Common myeloid progenitor, CD34-positive (primary cell): ENCODE results near the gene FRMD3.
A peak's percentile ranks its signal among the peaks of the same experiment; 100 is the strongest.

ENCODE experiments used
- CTCF ChIA-PET: fragments of 350-600 bp; sonication (Branson Sonifier 250); formaldehyde crosslinking; loops from one replicate; lab custom pipeline; 2021; ENCODE audit warnings: antibody characterized with exemption; lab: Charles Lee
- POLR2A ChIA-PET: fragments of 350-600 bp; sonication (Branson Sonifier 250); formaldehyde crosslinking; loops from one replicate; lab custom pipeline; 2021; ENCODE audit warnings: antibody characterized with exemption; lab: Charles Lee
- DNase-seq, 3 donors: peaks; one replicate each; pipeline versions ENCODE4 v3.0.0 to v3.0.0-alpha.2; 2013
- H3K27ac ChIP-seq, 2 experiments: 1 replicate in 1 of 2; 2 replicates in 1 of 2; pipeline ENCODE4 v1.7.0; 2013; ENCODE audit warnings: inconsistent platforms in 2 of 2, low read length in 2 of 2, mild to moderate bottlenecking in 2 of 2, low read depth in 1 of 2, moderate library complexity in 1 of 2; ENCODE audit not compliant: severe bottlenecking in 2 of 2, insufficient read depth in 1 of 2, poor library complexity in 1 of 2
- H3K27me3 ChIP-seq, 5 experiments: replicated peaks in 2 of 5; 1 replicate in 3 of 5; 2 replicates in 2 of 5; pipeline versions ENCODE4 v1.6.1 to v1.7.0; 2013; ENCODE audit warnings: low read length in 4 of 5, mild to moderate bottlenecking in 2 of 5, moderate library complexity in 2 of 5, inconsistent platforms in 1 of 5; ENCODE audit not compliant: insufficient read depth in 5 of 5, control insufficient read depth in 4 of 5
- H3K36me3 ChIP-seq, 4 experiments: 1 replicate in 2 of 4; 2 replicates in 2 of 4; pipeline versions ENCODE4 v1.6.1 to v1.7.0; 2013; ENCODE audit warnings: low read length in 3 of 4, control low read depth in 1 of 4, mild to moderate bottlenecking in 1 of 4; ENCODE audit not compliant: control insufficient read depth in 4 of 4, insufficient read depth in 4 of 4
- H3K4me1 ChIP-seq, 4 experiments: 1 replicate in 3 of 4; 2 replicates in 1 of 4; pipeline versions ENCODE4 v1.6.1 to v1.7.1; 2013; ENCODE audit warnings: low read length in 3 of 4, mild to moderate bottlenecking in 3 of 4, control low read depth in 1 of 4, inconsistent platforms in 1 of 4, moderate library complexity in 1 of 4; ENCODE audit not compliant: control insufficient read depth in 4 of 4, insufficient read depth in 4 of 4; ENCODE audit errors: control extremely low read depth in 1 of 4
- H3K4me3 ChIP-seq, 7 experiments: 1 replicate in 4 of 7; 2 replicates in 3 of 7; pipeline versions ENCODE4 v1.5.1 to v1.7.0; 2013; ENCODE audit warnings: mild to moderate bottlenecking in 7 of 7, low read length in 6 of 7, moderate library complexity in 6 of 7, inconsistent platforms in 2 of 7, low read depth in 2 of 7, control low read depth in 1 of 7; ENCODE audit not compliant: insufficient read depth in 4 of 7, control insufficient read depth in 1 of 7; ENCODE audit errors: extremely low read depth in 1 of 7
- H3K9me3 ChIP-seq, 5 experiments: 1 replicate in 4 of 5; 2 replicates in 1 of 5; pipeline versions ENCODE4 v1.6.1 to v1.7.1; 2013; ENCODE audit warnings: low read length in 4 of 5, mild to moderate bottlenecking in 2 of 5, inconsistent platforms in 1 of 5, low read depth in 1 of 5, moderate library complexity in 1 of 5; ENCODE audit not compliant: control insufficient read depth in 4 of 5, insufficient read depth in 2 of 5; ENCODE audit errors: control extremely low read depth in 1 of 5
- WGBS: methylation state at CpG from one replicate; pipeline ENCODE4 v1.1.5; 2013; ENCODE audit not compliant: insufficient coverage; 5-methylcytosine and 5-hydroxymethylcytosine counted together

Gene FRMD3

DNA sequence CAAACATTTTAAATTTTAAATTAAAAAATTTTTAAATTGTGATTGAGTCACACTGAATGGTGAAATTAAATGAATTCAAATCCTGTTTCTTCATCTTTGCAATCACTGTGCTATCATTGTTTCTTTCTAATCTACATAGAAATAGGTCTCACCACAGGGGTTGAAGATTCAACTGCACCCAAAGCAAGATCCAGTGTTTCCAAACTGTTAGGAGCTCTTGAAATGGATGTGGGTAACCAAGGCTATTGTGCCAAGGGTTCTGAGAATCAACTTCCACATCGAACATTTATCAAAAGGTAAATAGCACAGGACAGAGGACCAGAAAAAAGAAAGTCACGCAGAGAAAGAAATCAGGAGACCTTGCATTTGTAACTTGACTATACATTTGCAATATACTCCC, 302.7 kb downstream of the FRMD3 start:
- no peak for DNase-seq
- ChIA-PET CTCF (no interaction called here), POLR2A (no interaction called here)
- Histone ChIP-seq H3K9me3 (peaks cover 0 to 4% (median 0%) of the 10 kb centered on the region in 5 experiments), H3K4me1 (peaks cover 0 to 9% (median 6%) of the 10 kb centered on the region in 4 experiments), H3K4me3 (no peak overlapping the region), H3K36me3 (no peaks in the 10 kb centered on the region), H3K27me3 (no peaks in the 10 kb centered on the region), H3K27ac (no peak overlapping the region)
- 90% methylated on average over 2 of the region's 2 CpGs for WGBS

GRCh38 chr9:83234541-83234940, 303.7 kb downstream of the FRMD3 start:
- POLR2A ChIA-PET, result no interaction called here

GRCh38 chr9:83233647-83234046, 304.6 kb downstream of the FRMD3 start:
- Histone ChIP-seq H3K9me3 (peaks cover 0 to 10% (median 0%) of the 10 kb centered on the region in 5 experiments), H3K4me3 (no peak overlapping the region), H3K27me3 (no peaks in the 10 kb centered on the region), H3K4me1 (no peaks in the 10 kb centered on the region), H3K36me3 (no peaks in the 10 kb centered on the region), H3K27ac (no peak overlapping the region)
- ChIA-PET POLR2A (no interaction called here), CTCF (interaction anchor here (0.9 kb wide), 1 partner anchor 13 kb away, joined by 3 read pairs; no protein-coding TSS in a partner anchor)
- 83% methylated on average over 2 of the region's 2 CpGs for WGBS
- DNase-seq, result no peak

More at GRCh38 chr9:83234541-83234940, 303.7 kb downstream of the FRMD3 start:
- Histone ChIP-seq H3K4me3 (no peak overlapping the region), H3K27ac (no peak overlapping the region), H3K27me3 (no peaks in the 10 kb centered on the region), H3K36me3 (no peaks in the 10 kb centered on the region), H3K9me3 (peaks cover 0 to 9% (median 0%) of the 10 kb centered on the region in 5 experiments), H3K4me1 (peaks cover 0 to 7% (median 5%) of the 10 kb centered on the region in 4 experiments)
- DNase-seq, result no peak
- CTCF ChIA-PET, result no interaction called here
- no CpG with 5 or more reads among the region's 3 CpGs for WGBS

GRCh38 chr9:83231039-83231438, 307.2 kb downstream of the FRMD3 start:
- Histone ChIP-seq H3K27me3 (no peaks in the 10 kb centered on the region), H3K9me3 (peaks cover 0 to 10% (median 0%) of the 10 kb centered on the region in 5 experiments), H3K4me1 (no peaks in the 10 kb centered on the region), H3K27ac (no peak overlapping the region), H3K36me3 (no peaks in the 10 kb centered on the region), H3K4me3 (no peak overlapping the region)
- WGBS, result no CpG with 5 or more reads among the region's 1 CpG
- ChIA-PET POLR2A (no interaction called here), CTCF (no interaction called here)
- peak in 1 of 3 donors; percentile 65 for DNase-seq

DNA sequence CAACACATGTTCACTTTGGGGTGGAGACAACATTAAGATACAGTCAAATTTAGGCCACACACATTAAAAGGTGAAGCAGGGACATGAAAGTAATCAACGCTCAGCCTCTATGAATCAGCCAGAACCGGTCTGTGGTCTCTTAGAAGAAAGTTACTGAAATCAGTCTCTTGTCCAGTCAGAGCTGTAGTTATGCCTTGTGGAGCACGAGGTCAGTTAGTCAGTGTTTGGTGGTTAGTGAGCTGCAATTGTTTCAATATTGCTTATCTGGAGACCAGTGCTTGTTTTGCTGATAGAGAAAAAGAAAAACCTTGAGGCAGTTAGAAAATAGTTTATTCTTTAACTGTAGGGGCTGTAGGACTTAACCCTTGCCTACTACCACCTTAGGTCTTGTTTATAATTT, 317.5 kb downstream of the FRMD3 start:
- no peak overlapping the region for H3K27ac ChIP-seq
- no peak overlapping the region for H3K4me3 ChIP-seq
- no peaks in the 10 kb centered on the region for H3K27me3 ChIP-seq
- CTCF ChIA-PET, result interaction anchor here (1.0 kb wide), 1 partner anchor 13 kb away, joined by 3 read pairs; no protein-coding TSS in a partner anchor
- H3K4me1 ChIP-seq, result peaks cover 0 to 10% (median 3%) of the 10 kb centered on the region in 4 experiments
- peak in 2 of 3 donors; percentile 4 to 27 for DNase-seq
- POLR2A ChIA-PET, result no interaction called here
- WGBS, result 97% methylated on average over 3 of the region's 3 CpGs
- H3K36me3 ChIP-seq, result no peaks in the 10 kb centered on the region
- no peaks in the 10 kb centered on the region for H3K9me3 ChIP-seq

GRCh38 chr9:83219924-83220438, 318.2 kb downstream of the FRMD3 start:
- POLR2A ChIA-PET, result no interaction called here
- no peaks in the 10 kb centered on the region for H3K27me3 ChIP-seq
- CTCF ChIA-PET, result interaction anchor here (0.8 to 1.2 kb wide), 5 partner anchors 13 to 324 kb away, joined by 3 to 6 read pairs (median 3); no protein-coding TSS in a partner anchor
- WGBS, result 49% methylated on average over 11 of the region's 12 CpGs
- H3K9me3 ChIP-seq, result no peaks in the 10 kb centered on the region
- no peak overlapping the region for H3K27ac ChIP-seq
- DNase-seq, result no peak
- H3K4me3 ChIP-seq, result peak overlapping the region; percentile 48 to 94 (median 78)
- H3K36me3 ChIP-seq, result no peaks in the 10 kb centered on the region
- H3K4me1 ChIP-seq, result peaks cover 0 to 10% (median 3%) of the 10 kb centered on the region in 4 experiments

- Histone ChIP-seq H3K27ac (peak overlapping the region in 1 of 2 experiments; percentile 34), H3K27me3 (no peaks in the 10 kb centered on the region), H3K4me1 (peaks cover 0 to 10% (median 3%) of the 10 kb centered on the region in 4 experiments), H3K36me3 (no peaks in the 10 kb centered on the region), H3K9me3 (no peaks in the 10 kb centered on the region), H3K4me3 (peak overlapping the region; percentile 48 to 94 (median 78))
- CTCF ChIA-PET, result interaction anchor here (0.8 to 1.2 kb wide), 4 partner anchors 17 to 324 kb away, joined by 3 to 6 read pairs (median 3); no protein-coding TSS in a partner anchor
- DNase-seq, result peak; percentile 62 to 84 (median 80)
- under 1% methylated on average over 32 of the region's 40 CpGs for whole genome bisulfite sequencing
- POLR2A ChIA-PET, result no interaction called here
These were observed 318.9 kb downstream of the FRMD3 start for GRCh38 chr9:83219154-83219923.
